Ascending aorta (tissue), 2 donors: ENCODE data around the gene SHISAL1. TPM values are rescaled to one million over a fixed set of nuclear protein-coding genes. Genes with fewer than 3 reads are reported as not detected.

Experiments
- DNase-seq, 2 donors: peaks; one replicate each; pipeline ENCODE4 v3.0.0-alpha.2; 2019; ENCODE audit warnings: low spot score in 2 of 2
- H3K27ac ChIP-seq, 2 donors: fragments of 200-600 bp; sonication (generic); one replicate each; pipeline ENCODE4 v1.5.1; 2016 to 2017; ENCODE audit warnings: mild to moderate bottlenecking in 1 of 2
- H3K27me3 ChIP-seq: fragments of 200-600 bp; sonication (generic); one replicate; pipeline ENCODE4 v1.5.1; 2017
- H3K36me3 ChIP-seq, 2 donors: fragments of 200-600 bp; sonication (generic); one replicate each; pipeline ENCODE4 v1.5.1; 2016
- H3K4me1 ChIP-seq, 2 donors: fragments of 200-600 bp; sonication (generic); one replicate each; pipeline ENCODE4 v1.5.1; 2016 to 2017; ENCODE audit warnings: mild to moderate bottlenecking in 1 of 2
- H3K4me3 ChIP-seq, 2 donors: fragments of 200-600 bp; sonication (generic); one replicate each; pipeline ENCODE4 v1.5.1; 2016 to 2017; ENCODE audit warnings: mild to moderate bottlenecking in 1 of 2
- H3K9me3 ChIP-seq, 2 donors: fragments of 200-600 bp; sonication (generic); one replicate each; pipeline ENCODE4 v1.5.1; 2016
- intact Hi-C: fragments of 100-400 bp; cut with DNase I; formaldehyde crosslinking; loops from one replicate; pipeline ENCODE4 v1.15.1; 2023
- total RNA-seq: library from RNA; depleted of rRNA; stranded (reverse); fragments of >200 nt; gene quantifications from one replicate; pipeline ENCODE4 v1.1.0, GENCODE V29; 2016
- TF ChIP-seq, protein P1 (sequence below), 3 experiments: fragments of 200-600 bp in 2 of 3; fragments of 450-650 bp in 1 of 3; sonication (generic) in 2 of 3; IDR thresholded peaks; one replicate each; pipeline ENCODE4 v1.5.1; 2016 to 2019; ENCODE audit warnings: antibody characterized with exemption in 3 of 3, mild to moderate bottlenecking in 1 of 3, moderate library complexity in 1 of 3

The SHISAL1 gene
- total RNA-seq, 1 donor from 2014 or later, result 1.6 TPM

DNA sequence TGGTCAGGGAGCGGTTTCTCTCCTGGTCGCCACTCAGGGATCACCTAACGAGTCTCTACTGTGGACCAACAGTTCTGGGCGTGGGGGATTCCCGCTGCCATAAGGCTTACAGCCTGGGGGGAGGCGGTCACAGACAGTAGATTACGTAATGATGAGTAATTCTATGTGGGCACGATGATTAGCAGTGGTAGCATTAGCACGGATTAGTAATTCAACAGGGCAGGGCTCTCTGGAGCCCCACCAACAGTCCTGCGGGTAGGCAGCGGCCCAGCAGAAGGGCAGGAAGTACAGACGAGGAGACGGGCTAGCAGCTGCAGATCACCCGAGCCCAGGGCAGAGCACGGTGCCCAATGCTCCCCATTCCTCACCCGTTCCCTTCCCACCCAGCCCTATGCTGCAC is 3.6 kb downstream of the SHISAL1 start:
- H3K4me1 ChIP-seq, result peaks cover 3 to 4% of the 10 kb centered on the region in 2 donors
- intact Hi-C loops, result no loop called here
- H3K9me3 ChIP-seq, result no peaks in the 10 kb centered on the region
- TF ChIP-seq, protein P1, sequence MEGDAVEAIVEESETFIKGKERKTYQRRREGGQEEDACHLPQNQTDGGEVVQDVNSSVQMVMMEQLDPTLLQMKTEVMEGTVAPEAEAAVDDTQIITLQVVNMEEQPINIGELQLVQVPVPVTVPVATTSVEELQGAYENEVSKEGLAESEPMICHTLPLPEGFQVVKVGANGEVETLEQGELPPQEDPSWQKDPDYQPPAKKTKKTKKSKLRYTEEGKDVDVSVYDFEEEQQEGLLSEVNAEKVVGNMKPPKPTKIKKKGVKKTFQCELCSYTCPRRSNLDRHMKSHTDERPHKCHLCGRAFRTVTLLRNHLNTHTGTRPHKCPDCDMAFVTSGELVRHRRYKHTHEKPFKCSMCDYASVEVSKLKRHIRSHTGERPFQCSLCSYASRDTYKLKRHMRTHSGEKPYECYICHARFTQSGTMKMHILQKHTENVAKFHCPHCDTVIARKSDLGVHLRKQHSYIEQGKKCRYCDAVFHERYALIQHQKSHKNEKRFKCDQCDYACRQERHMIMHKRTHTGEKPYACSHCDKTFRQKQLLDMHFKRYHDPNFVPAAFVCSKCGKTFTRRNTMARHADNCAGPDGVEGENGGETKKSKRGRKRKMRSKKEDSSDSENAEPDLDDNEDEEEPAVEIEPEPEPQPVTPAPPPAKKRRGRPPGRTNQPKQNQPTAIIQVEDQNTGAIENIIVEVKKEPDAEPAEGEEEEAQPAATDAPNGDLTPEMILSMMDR (IDR thresholded peaks at IDR 0.05), result no peak
- DNase-seq, result peak in 1 of 2 donors; percentile 72
- H3K27me3 ChIP-seq, result no peaks in the 10 kb centered on the region
- H3K4me3 ChIP-seq, result no peak overlapping the region
- H3K27ac ChIP-seq, result no peak overlapping the region
- H3K36me3 ChIP-seq, result no peaks in the 10 kb centered on the region

DNA sequence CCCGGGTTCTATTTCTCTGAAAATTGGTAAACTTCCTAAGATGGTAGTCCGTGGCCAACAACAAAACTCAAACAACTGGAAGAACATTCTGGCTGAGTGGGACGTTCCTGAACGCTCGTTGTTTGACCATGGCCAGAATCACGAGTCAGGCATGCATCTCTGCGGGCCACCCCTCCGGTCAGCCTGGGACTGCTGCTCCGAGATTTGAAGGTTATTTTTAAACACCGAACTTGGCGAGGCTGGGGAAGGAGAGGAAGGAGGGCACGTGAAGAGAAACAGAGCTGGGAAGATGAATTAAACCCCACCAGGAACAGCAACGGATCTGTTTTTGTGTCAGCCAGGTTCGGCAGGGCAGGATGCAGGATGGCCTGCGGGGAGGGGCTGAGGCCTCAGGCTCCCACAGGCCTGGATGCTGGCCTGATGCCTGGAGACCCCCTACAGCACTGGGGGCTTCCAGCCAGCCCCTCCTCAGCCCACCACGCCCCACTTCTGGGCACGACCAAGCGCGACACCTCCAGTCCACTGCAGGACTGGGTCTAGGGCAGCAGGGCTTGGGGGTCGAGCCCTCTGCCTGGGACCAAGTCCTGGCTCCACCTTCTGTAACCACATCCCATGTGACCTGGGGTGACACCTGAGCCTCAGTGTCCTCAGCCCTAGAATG is 5.1 kb downstream of the SHISAL1 start:
- Histone ChIP-seq H3K9me3 (no peaks in the 10 kb centered on the region), H3K27me3 (no peaks in the 10 kb centered on the region), H3K4me3 (no peak overlapping the region), H3K4me1 (peaks cover 3 to 4% of the 10 kb centered on the region in 2 donors), H3K27ac (no peak overlapping the region), H3K36me3 (no peaks in the 10 kb centered on the region)
- no peak for DNase-seq
- TF ChIP-seq, protein P1 (IDR thresholded peaks at IDR 0.05), result no peak
- intact Hi-C loops, result no loop called here

DNA sequence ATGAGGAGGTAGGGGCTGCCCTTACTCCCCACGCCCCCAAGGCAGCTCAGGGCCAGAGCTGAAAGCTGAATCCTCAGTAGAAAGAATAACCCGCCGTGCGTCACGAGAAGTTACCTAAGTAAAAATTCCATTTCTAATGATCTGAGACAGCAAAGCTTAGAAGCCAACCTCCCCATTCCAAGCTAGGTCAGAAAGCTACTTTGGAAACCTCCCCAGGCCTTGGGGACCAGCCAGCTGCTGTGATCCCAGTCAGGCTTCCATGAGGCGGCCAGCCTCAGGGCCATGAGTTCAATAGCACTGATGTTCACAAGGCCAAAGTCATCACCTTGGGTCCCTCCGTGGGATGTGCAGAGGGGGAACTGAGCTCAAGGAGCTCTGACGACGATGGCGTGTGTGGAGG is 6.9 kb downstream of the SHISAL1 start:
- Histone ChIP-seq H3K4me1 (peaks cover 3 to 4% of the 10 kb centered on the region in 2 donors), H3K9me3 (no peaks in the 10 kb centered on the region), H3K27me3 (no peaks in the 10 kb centered on the region), H3K36me3 (no peaks in the 10 kb centered on the region), H3K4me3 (no peak overlapping the region), H3K27ac (no peak overlapping the region)
- intact Hi-C loops, result no loop called here
- TF ChIP-seq, protein P1 (IDR thresholded peaks at IDR 0.05), result no peak
- DNase-seq, result no peak

DNA sequence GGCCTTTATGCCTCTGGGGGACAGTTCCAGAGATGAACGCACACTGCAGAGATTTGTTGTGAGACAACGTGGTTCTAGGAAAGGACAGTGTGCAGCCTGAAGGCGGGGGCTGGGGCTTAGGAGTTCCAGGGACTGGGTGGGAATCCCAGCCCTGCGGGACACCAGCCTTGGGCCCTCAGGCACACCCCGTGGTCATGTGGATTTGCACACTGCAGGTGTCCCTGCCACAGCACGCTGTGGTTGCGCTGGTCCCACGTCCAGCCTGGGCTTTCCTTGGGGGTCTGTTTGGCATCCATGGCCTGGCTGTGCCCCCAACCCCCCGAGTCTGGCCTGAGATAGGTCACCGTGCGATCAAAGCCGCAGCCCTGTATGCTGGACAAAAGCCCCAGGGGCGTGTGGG is 7.3 kb downstream of the SHISAL1 start:
- H3K27ac ChIP-seq, result no peak overlapping the region
- no peak for DNase-seq
- peaks cover 3 to 4% of the 10 kb centered on the region in 2 donors for H3K4me1 ChIP-seq

DNA sequence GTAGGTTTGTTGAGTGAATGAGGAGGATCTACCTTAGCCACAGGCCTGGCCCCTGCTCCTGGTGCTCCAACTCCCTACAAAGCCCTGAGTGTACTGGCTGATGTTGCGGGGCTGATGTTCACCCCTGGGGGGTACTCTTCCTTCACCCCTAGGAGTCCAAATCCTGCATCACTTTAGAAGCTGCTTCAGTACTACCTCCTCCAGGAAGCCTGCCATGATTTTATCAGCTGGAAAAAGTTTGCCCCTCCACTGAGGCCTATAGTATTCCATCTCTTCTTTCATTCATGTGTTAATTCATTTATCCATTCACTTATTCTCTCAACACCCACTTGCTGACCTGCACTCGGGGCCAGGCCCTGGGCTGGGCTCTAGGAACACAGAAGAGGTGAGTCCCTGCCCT is 7.8 kb downstream of the SHISAL1 start:
- Histone ChIP-seq H3K4me1 (peaks cover 3 to 4% of the 10 kb centered on the region in 2 donors), H3K36me3 (no peaks in the 10 kb centered on the region), H3K27ac (no peak overlapping the region), H3K9me3 (no peaks in the 10 kb centered on the region), H3K4me3 (no peak overlapping the region), H3K27me3 (no peaks in the 10 kb centered on the region)
- no peak for DNase-seq
- TF ChIP-seq, protein P1 (IDR thresholded peaks at IDR 0.05), result no peak
- intact Hi-C loops, result no loop called here

More for the DNA sequence above, 7.3 kb downstream of the SHISAL1 start:
- no peaks in the 10 kb centered on the region for H3K36me3 ChIP-seq
- intact Hi-C loops, result no loop called here
- no peaks in the 10 kb centered on the region for H3K9me3 ChIP-seq
- TF ChIP-seq, protein P1 (IDR thresholded peaks at IDR 0.05), result no peak
- H3K4me3 ChIP-seq, result no peak overlapping the region
- no peaks in the 10 kb centered on the region for H3K27me3 ChIP-seq
